ENCODE measurements around the gene CCDC187.

- TF ChIP-seq CTCF (IDR thresholded peaks at IDR 0.05) (no peak), POLR2A (IDR thresholded peaks at IDR 0.05) (no peak)
These were observed 10.1 kb upstream of the CCDC187 start for GRCh38 chr9:136314056-136314416.
